Skeletal muscle satellite cell (primary cell): ENCODE measurements around the gene L1CAM. TPM values are rescaled to one million over a fixed set of nuclear protein-coding genes. Genes with fewer than 3 reads are reported as not detected.

Experiments used
- H3K27me3 ChIP-seq: 2 replicates; pipeline ENCODE4 v1.7.0; 2013; ENCODE audit warnings: low read length; ENCODE audit not compliant: control insufficient read depth, insufficient read depth
- H3K36me3 ChIP-seq: 2 replicates; pipeline ENCODE4 v1.7.0; 2013; ENCODE audit warnings: mild to moderate bottlenecking, control low read depth, low read length; ENCODE audit not compliant: insufficient read depth
- H3K4me1 ChIP-seq: 2 replicates; pipeline ENCODE4 v1.7.0; 2013; ENCODE audit warnings: low read length; ENCODE audit not compliant: control insufficient read depth, insufficient read depth
- H3K4me2 ChIP-seq: 2 replicates; pipeline ENCODE4 v1.7.0; 2013; ENCODE audit warnings: mild to moderate bottlenecking, low read length
- H3K4me3 ChIP-seq: 2 replicates; pipeline ENCODE4 v1.7.0; 2013; ENCODE audit warnings: low read length
- H3K9ac ChIP-seq: 2 replicates; pipeline ENCODE4 v1.7.0; 2013; ENCODE audit warnings: mild to moderate bottlenecking, low read depth, low read length, moderate library complexity
- H3K9me3 ChIP-seq: replicated peaks from 2 replicates; pipeline ENCODE4 v1.7.0; 2013; ENCODE audit warnings: mild to moderate bottlenecking, control low read depth, low read length
- total RNA-seq: library from RNA; depleted of rRNA; stranded (reverse); fragments of >200 nt; gene quantifications from 2 replicates; pipeline ENCODE4 v1.2.3, GENCODE V29; 2012; rRNA removed

The L1CAM gene, protein sequence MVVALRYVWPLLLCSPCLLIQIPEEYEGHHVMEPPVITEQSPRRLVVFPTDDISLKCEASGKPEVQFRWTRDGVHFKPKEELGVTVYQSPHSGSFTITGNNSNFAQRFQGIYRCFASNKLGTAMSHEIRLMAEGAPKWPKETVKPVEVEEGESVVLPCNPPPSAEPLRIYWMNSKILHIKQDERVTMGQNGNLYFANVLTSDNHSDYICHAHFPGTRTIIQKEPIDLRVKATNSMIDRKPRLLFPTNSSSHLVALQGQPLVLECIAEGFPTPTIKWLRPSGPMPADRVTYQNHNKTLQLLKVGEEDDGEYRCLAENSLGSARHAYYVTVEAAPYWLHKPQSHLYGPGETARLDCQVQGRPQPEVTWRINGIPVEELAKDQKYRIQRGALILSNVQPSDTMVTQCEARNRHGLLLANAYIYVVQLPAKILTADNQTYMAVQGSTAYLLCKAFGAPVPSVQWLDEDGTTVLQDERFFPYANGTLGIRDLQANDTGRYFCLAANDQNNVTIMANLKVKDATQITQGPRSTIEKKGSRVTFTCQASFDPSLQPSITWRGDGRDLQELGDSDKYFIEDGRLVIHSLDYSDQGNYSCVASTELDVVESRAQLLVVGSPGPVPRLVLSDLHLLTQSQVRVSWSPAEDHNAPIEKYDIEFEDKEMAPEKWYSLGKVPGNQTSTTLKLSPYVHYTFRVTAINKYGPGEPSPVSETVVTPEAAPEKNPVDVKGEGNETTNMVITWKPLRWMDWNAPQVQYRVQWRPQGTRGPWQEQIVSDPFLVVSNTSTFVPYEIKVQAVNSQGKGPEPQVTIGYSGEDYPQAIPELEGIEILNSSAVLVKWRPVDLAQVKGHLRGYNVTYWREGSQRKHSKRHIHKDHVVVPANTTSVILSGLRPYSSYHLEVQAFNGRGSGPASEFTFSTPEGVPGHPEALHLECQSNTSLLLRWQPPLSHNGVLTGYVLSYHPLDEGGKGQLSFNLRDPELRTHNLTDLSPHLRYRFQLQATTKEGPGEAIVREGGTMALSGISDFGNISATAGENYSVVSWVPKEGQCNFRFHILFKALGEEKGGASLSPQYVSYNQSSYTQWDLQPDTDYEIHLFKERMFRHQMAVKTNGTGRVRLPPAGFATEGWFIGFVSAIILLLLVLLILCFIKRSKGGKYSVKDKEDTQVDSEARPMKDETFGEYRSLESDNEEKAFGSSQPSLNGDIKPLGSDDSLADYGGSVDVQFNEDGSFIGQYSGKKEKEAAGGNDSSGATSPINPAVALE
- total RNA-seq, result 0.51 and 1.5 TPM in 2 replicates

DNA sequence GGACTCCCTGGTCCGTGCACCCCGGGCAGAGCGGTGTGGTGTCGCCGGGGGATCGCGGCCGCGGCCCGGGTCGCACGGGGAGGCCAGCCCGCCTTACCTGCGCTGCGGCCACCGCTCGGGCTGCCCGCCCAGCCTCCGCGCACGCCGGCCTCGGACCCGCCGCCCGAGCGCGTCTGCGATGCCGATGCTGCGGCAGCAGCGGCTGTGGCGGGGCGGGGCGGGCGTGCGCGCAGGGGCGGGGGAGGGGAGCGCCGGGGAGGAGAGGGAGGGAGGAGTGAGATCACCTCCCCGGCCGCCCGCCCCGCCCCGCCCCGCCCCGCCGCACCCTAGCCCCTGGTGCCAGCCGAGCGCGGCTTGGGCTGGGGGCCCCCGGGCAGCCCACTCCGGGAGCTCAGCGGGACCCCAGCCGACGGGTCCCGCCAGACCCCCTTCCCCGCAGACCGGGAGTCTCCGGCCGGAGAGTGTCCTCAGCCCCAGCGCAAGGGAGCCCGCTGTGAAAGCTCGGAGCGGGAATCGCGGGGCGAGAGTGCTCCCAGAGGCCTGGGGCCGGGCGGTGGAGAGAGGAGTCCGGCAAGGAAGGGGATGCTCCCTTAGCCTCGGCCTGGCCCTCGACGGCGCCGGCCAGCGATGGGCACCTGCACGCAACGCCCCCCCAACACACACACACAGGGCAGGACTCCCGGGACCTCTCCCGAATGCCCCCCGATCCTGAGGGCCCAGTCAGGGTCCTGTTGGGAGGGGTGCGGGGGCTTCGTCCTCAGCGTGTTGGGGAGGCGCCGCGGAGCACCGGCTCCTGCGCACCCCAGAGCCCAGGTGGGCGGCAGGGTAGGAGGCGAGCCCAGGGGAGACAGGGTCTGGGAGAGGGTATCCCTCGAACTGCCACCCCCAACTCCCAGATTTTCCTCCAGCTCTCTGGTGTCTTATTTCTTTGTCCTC is at the start of gene L1CAM:
Gene L1CAM, minus strand, starts transcription at position 206 of the 936 bp plus-strand sequence. CDS start 10,337 bp downstream, outside the sequence.
- H3K4me3 ChIP-seq, result no peak within 1 kb of the TSS
- H3K9me3 ChIP-seq, result no peaks in the 10 kb centered on the region
- H3K36me3 ChIP-seq, result no peaks in the 10 kb centered on the region
- peaks cover 63% of the 10 kb centered on the region for H3K27me3 ChIP-seq
- H3K4me1 ChIP-seq, result no peaks in the 10 kb centered on the region
- H3K4me2 ChIP-seq, result no peak within 1 kb of the TSS
- H3K9ac ChIP-seq, result no peak within 1 kb of the TSS

DNA sequence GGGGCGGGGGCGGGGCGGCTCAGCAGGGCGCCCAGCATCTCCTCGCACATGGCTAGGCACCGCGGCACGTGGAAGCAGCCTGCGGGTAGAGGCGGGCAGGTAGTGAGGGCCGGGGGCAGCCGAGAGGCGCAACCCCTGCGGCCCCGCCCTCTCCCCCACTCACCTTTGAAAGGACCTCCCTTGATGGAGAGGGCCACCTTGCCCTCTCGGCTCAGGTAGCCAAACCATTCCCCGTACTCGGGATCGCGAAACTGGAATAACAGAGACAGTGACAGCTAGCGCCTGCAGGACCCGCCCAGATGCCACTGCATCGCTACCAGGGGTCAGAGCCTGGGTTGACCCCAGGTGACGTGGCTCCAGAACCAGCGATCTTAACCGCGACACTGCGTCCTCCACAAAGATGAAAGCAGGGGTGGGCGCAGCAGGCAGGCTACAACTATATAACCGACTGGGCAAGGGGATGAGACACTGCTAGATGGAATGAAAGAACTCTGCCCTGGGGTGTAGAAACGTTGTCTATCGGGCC is 49.4 kb upstream of the L1CAM start:
- H3K27me3 ChIP-seq, result no peaks in the 10 kb centered on the region
- peak overlapping the region; percentile 81 for H3K4me3 ChIP-seq
- H3K4me1 ChIP-seq, result peaks cover 14% of the 10 kb centered on the region
- no peaks in the 10 kb centered on the region for H3K9me3 ChIP-seq
- peak overlapping the region; percentile 79 for H3K4me2 ChIP-seq
- peaks cover 20% of the 10 kb centered on the region for H3K36me3 ChIP-seq
- H3K9ac ChIP-seq, result no peak overlapping the region

DNA sequence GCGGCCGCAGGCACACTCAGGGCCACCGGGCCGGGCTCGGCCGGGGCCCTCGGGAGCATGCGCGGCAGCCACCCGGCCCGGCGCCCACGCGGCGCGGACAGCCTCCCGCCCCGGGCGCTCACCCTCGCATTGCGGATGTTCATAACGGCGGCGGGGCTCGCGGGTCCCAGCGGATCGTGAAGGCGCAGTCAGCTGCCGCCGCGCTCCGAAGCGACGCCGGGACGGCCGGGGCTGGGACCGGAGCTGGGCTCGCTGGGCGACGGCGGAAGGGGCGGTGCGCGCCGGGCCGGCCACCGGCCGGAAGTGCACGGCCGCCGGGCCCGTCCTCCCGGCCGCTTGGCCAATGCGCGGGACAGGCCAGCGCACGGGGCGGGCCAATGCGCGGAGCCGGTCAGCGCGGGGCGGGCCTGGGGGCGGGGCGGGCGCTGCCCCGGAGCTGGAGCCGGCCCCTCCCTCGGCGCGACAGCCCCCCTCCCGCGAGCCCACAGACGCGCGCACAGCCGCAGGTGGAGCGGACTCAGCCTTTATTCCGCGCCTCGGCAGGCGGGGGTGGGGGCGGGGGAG is 48.9 kb upstream of the L1CAM start, which contains the start of gene NAA10:
Gene NAA10, minus strand, starts transcription at position 276 of the 564 bp plus-strand sequence. Its CDS starts 133 bp downstream, at position 143.
- Histone ChIP-seq H3K4me1 (peaks cover 14% of the 10 kb centered on the region), H3K4me3 (peak within 1 kb of the TSS; percentile 81), H3K4me2 (peak within 1 kb of the TSS; percentile 95), H3K9me3 (no peaks in the 10 kb centered on the region), H3K9ac (peak within 1 kb of the TSS; percentile 86), H3K27me3 (no peaks in the 10 kb centered on the region), H3K36me3 (peaks cover 26% of the 10 kb centered on the region)

DNA sequence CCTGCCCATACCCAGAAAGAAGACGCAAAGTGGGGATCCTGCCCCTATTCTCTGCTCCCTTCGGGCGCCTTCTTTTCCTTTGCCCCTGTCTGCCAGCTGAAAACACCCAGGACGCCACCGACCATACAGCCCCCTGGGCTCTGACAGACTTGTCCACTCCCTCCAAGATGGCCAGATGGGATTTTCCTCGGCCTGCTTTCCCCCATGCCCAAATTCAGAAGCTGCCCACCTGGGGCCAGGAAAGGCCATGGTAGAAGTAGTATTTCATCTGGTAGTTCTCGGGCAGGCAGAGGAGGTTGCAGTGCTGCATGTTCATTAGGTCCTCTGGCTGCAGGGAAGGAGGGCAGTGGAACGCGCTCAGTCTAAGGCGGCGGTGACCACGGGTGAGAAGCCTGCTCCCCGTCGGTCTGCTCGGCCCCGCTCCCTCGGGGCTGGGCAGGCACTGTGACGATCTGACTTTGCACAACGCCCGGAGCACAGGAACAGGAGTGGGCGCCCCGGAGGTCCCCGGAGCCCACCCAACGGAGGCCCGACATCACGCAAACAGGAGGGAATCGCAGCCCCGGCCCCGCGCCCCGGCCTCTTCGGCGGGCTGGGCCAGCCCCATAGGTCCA is 48.3 kb upstream of the L1CAM start:
- no peaks in the 10 kb centered on the region for H3K27me3 ChIP-seq
- no peaks in the 10 kb centered on the region for H3K9me3 ChIP-seq
- H3K4me2 ChIP-seq, result peak overlapping the region; percentile 95
- peak overlapping the region; percentile 86 for H3K9ac ChIP-seq
- H3K4me1 ChIP-seq, result peaks cover 15% of the 10 kb centered on the region
- peaks cover 31% of the 10 kb centered on the region for H3K36me3 ChIP-seq
- H3K4me3 ChIP-seq, result peak overlapping the region; percentile 81

DNA sequence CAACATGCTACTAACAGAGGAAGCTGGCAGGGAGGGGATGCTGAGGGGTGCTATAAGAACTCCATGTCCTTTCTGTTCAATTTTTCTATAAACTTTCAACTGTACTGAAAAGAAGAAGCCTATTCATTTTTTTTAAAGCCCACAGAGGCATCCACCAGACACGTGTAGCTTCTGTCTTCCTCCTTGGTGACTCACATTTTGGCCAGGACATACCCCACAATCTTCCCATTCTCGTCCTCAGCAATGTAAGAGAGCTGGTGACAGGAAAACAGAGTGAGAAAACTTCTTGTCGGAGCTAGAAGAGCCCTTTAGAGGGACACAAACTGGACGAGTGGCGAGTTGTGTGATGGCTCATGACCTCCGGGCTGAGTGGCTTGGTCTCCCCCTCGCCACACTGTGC is 47.8 kb upstream of the L1CAM start:
- H3K4me1 ChIP-seq, result peaks cover 21% of the 10 kb centered on the region
- H3K36me3 ChIP-seq, result peaks cover 34% of the 10 kb centered on the region
- H3K9ac ChIP-seq, result peak overlapping the region; percentile 86
- H3K27me3 ChIP-seq, result no peaks in the 10 kb centered on the region
- H3K4me2 ChIP-seq, result peak overlapping the region; percentile 95
- no peaks in the 10 kb centered on the region for H3K9me3 ChIP-seq
- peak overlapping the region; percentile 81 for H3K4me3 ChIP-seq

DNA sequence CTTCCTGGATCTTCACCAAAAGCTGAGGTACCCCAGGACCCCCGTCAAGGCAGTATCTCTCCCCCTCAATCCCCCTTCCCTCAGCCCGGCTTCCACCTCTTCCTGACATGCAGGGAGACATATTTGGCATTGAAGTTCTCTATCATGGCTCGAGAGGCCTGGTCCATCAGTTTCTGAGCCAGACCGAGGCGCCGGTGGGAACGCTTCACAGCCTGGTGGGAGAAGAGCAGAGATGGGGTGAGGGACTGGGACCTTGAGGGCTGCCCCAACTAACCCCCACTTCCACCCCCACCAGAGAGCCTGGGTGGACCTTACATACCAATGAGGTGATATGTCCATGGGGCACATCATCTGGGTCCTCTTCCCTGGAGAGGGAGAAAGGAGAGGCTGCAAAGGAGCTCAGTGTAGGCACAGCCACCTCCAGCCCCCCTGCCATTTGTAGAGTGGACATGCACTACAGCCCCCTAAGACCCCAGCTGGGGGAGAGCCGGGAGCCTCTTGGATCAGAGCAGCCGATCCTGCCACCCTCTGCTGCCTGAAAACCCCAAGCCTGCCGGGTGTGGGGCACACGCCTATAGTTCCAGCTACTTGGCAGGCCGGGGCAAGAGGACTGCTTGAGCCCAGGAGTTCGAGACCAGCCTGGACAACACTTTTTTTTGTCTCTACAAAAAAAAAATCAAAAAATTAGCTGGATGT is 46.4 kb upstream of the L1CAM start:
- H3K27me3 ChIP-seq, result no peaks in the 10 kb centered on the region
- peaks cover 34% of the 10 kb centered on the region for H3K36me3 ChIP-seq
- no peak overlapping the region for H3K4me3 ChIP-seq
- H3K4me1 ChIP-seq, result peaks cover 28% of the 10 kb centered on the region
- H3K9ac ChIP-seq, result no peak overlapping the region
- no peak overlapping the region for H3K4me2 ChIP-seq
- no peaks in the 10 kb centered on the region for H3K9me3 ChIP-seq

DNA sequence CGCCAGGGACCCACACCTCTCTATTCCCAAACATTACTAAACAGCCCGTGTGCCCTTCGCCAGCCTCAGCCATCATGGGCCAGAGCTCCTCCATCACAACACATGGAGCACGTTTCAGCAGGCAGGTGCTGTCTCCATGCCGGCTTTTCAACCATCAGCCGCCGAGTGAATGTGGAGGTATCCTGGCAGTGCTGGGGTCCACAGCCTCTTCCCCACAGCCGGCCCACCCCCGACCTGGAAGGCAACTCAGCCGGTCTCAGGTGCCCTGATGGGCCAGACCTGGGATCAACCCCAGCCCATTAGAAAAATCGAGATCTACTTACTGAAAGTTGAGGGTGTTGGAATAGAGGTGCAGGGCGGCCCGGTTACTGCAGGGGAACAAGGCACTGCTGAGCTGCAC is 45.8 kb upstream of the L1CAM start:
- H3K27me3 ChIP-seq, result no peaks in the 10 kb centered on the region
- no peak overlapping the region for H3K9ac ChIP-seq
- no peak overlapping the region for H3K4me3 ChIP-seq
- H3K36me3 ChIP-seq, result peaks cover 34% of the 10 kb centered on the region
- H3K9me3 ChIP-seq, result no peaks in the 10 kb centered on the region
- peaks cover 34% of the 10 kb centered on the region for H3K4me1 ChIP-seq
- no peak overlapping the region for H3K4me2 ChIP-seq

DNA sequence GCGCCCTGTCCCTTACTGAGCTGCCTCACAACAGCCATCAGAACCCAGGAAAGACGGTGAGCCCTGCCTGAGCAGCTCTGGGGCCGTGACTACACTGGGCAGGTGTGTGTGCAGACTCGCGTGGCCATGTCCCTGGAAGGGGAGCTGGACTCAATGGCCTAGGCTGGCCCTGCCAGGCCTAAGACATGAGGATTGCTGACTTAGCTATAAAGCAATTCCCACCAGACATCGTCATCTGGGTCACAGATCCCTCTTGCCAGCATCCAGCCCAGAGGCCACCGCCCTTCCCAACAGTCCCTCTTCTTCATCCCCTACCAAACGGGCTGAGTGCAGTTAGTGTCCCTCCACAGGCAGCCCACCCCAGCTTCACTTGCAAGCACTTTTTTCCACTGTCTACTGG is 45.2 kb upstream of the L1CAM start:
- Histone ChIP-seq H3K27me3 (no peaks in the 10 kb centered on the region), H3K4me2 (no peak overlapping the region), H3K9ac (no peak overlapping the region), H3K36me3 (peaks cover 34% of the 10 kb centered on the region), H3K4me3 (no peak overlapping the region), H3K4me1 (peaks cover 40% of the 10 kb centered on the region), H3K9me3 (no peaks in the 10 kb centered on the region)

DNA sequence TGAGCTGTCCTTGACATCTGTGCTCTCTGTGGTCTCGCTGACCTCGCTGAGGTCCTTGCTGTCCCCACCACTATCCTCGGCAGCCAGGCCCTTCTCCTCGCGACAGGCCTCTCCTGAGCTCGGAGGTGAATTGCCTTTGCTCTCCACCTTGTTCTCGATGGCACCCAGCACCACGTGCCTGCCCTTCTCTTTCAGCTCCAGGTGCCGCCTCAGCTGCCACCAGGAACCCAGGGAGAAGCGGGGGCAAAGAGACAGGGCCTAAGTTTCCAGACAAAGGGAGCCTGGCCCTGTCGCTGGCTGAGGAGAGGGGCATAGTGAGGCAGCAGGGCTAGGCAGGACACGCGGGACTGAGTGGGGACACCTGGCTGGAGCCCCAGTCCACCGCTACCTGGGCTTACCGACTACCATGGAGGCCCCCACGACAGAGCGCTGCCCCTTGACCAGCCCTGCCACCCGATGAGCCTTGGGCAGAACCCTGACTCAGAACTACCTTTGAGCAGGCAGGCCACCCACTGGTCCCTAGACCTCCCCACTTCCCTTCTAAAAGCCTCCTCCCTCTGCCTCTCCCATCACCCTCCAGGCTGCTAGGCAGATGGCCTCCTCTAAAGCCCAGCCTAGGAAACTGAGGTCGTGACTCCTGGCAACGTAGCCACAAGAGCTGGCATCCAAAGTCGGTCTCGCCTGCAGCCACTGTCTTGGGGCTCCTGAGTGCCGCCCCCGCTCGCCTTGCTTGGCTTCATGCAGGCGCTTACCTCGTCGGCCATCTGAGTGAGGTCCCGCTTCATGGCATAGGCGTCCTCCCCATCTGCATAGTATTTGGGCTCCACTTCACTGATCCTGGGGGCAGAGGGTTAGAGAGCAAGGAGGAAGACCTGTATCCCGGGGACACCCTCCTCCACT is 44.3 kb upstream of the L1CAM start:
- Histone ChIP-seq H3K4me2 (no peak overlapping the region), H3K4me3 (no peak overlapping the region), H3K9ac (no peak overlapping the region), H3K4me1 (peaks cover 37% of the 10 kb centered on the region), H3K36me3 (peaks cover 34% of the 10 kb centered on the region), H3K9me3 (no peaks in the 10 kb centered on the region), H3K27me3 (no peaks in the 10 kb centered on the region)
